Measurements from ENCODE around the gene AHRR.
A peak's percentile ranks its signal among the peaks of the same experiment; 100 is the strongest.
"Not testable (repeated sequence)": the region's sequence is repeated elsewhere in the genome, so short reads cannot be mapped to it uniquely, and the experiment has no call there.

The AHRR gene

DNA sequence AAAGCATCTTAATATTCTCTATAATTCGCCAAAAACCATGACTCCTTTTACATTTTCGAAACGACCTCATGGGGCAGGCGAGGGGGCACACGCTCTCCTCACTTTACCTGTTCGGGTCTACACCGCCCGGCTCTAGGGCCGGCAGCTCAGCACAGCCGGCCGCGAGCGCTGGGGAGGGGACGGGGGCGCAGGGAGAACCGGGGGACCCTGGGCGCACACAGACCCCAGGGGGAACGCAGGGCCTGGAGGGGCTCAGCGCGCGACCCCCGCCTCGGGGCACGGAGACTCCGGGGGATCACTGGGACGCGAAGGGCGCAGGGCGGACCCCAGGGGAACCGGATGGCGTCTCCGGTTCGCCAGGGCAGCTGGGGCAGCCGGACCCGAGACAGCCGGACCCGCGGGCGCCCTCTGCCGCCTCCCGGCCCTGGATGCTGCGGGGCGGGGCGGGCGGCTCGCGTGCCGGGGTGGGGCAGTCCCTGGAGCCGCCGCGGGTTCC, at the start of gene AHRR:
TSS of gene AHRR (plus strand) at position 485 of the 496 bp plus-strand sequence. CDS start 22,189 bp downstream, outside the sequence.
- DNase-seq (ENCODE audit: low read depth in 1 of 2, low spot score in 1 of 2), result peak in 1 of 2 donors; percentile 44

DNA sequence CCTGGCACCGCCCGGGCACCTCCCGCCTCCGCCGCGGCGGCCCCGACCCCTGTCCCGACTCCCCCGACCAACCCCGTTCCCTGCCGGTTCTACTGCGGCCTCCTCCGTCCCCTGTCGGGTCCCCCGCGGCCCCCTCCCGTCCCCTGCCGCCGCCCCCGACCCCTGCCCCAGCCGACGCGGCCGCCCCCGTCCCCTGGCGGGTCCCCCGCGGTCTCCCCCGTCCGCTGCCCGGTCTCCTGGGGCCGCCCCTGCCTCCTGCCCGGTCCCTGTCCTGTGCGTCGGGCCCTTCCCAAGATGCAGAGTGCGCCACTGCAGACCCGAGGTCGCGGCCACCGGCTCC, 49.7 kb upstream of the AHRR start:
- DNase-seq (ENCODE audit: low read depth in 1 of 2, low spot score in 1 of 2), result not testable (repeated sequence)

DNA sequence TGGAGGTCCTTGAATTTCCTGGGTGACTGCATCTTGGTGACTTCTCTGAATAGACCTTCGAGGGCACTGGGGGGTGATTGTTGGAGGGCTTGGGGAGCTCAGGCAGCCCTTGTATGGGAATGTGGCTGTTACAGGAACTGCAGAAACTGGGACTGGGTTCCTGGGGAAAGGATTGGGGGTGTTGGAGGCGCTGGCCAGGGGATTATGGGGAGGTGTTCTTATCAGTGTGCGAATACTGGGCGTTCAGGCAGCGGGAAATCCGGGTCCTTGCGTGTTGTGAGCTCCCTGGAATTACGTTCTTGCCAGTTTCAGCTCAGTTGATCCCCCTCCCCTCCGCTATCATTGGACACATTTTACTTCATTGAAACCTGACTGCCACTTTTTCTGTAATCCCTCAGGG, 48.4 kb upstream of the AHRR start:
- not testable (repeated sequence) for DNase-seq (ENCODE audit: low read depth in 1 of 2, low spot score in 1 of 2)

DNA sequence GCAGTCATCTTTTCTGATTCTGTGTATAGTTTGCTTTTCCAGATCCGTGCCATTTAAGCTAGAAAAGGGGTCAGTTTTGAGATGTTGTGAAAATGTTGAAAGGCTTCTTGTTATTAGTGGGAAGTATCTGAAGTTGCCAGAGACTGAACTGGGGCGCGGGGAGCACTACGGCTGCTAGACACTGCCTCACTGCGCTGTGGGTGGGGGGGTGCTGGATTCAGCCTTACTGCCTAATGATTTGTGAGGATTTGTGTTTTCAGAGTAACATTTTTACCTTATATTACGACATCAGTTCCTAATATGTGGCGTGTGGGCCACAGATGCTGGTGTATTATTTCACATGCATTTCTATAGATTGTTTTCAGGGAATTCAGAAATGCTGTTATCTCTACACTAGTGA, 48.0 kb upstream of the AHRR start:
- not testable (repeated sequence) for DNase-seq (ENCODE audit: low read depth in 1 of 2, low spot score in 1 of 2)

GRCh38 chr5:274346-274745, 47.2 kb upstream of the AHRR start:
- not testable (repeated sequence) for DNase-seq (ENCODE audit: low read depth in 1 of 2, low spot score in 1 of 2)

- DNase-seq (ENCODE audit: low read depth in 1 of 2, low spot score in 1 of 2), result no peak
Observed at GRCh38 chr5:278646-279045, 42.9 kb upstream of the AHRR start.

DNA sequence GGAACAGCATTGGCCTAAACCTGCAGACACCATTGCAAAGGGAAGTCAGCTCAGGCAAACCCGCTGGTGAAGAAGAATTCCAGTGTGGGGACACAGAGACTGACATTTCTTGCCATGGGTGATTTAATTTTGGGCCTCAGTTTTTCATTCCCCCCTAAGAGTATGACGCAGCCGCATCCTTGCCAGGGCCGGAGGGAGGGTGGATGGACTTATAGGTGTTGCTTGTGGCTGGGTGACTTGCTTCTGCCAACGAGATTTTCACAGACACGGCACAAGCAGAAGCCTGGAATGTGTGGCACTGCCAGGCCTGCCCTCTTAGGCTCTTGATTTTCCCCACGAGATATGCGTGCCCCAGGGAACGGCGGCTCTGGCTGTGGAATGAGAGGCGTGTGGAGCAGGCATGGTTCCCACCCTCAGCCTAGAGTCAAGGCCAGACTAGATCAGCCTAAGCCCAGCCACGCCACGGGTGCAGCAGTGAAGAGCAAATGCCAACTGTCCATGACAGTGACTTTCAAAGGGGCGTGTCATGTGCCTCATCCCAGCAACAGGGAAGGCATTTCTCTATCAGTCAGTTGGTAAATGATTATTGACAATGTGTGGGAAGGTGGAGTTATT, 42.4 kb upstream of the AHRR start:
- not testable (repeated sequence) for DNase-seq (ENCODE audit: low read depth in 1 of 2, low spot score in 1 of 2)

GRCh38 chr5:285991-286557, 35.4 kb upstream of the AHRR start:
- no peak for DNase-seq (ENCODE audit: low read depth in 1 of 2, low spot score in 1 of 2)

DNA sequence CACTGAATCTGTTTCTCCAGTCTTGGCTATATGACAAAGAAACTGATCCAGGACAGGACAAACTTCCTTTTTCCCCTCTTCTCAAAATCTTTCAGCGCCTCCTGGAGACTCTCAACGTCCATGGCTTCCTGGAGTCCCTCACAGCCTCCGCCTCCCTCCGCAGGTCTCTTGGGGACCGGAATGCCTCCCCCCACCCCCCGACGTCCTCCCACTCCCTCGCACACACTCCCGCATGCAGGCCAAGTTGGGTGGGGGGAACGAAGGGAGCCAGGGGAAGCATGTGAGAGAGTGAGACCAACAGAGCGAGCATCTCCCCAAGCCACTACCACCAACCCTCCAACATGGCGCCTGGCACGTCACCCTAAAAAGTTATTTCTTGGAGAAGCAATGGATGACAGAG, 31.3 kb upstream of the AHRR start:
- DNase-seq (ENCODE audit: low read depth in 1 of 2, low spot score in 1 of 2), result not testable (repeated sequence)

- DNase-seq (ENCODE audit: low read depth in 1 of 2, low spot score in 1 of 2), result not testable (repeated sequence)
Observed at GRCh38 chr5:291345-291744, 30.2 kb upstream of the AHRR start.

DNA sequence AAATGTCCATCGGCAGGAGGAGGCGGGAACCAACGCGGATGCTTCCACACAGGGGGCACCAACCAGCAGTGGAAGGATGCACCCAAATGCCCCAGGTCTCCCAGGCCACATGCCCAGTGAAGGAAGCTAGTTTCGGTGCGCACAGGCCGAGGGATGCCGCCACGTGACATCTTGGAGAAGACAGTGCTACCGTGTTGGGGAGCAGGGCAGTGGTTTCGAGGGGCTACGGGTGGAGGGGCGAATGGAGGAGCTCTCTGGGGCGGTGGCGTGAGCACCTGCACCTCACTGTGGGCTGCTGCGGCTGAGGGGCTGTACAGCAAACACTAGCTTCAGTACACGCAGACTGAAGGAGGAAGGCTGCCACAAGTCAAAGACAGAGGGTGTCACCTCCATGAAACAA, 26.7 kb upstream of the AHRR start:
- not testable (repeated sequence) for DNase-seq (ENCODE audit: low read depth in 1 of 2, low spot score in 1 of 2)

DNA sequence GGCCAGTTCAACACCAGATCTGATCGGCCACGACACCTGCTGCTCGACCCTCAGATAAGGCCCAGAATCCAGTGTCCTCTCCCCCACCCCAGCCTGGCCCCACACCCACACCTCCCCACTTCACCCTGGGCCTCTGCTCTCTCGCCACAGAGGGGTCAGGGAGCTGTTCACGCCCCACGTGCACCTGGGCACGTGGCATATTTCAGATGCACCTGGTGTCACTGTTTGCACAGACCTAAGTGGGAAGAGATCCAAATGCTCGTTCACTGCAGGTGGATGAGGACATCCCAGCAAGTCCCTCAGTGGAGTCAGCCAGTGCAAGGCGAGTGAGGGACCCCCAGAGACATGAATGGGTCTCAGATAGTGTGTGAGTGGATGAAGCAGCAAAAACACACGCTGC, 25.3 kb upstream of the AHRR start:
- DNase-seq (ENCODE audit: low read depth in 1 of 2, low spot score in 1 of 2), result not testable (repeated sequence)

GRCh38 chr5:296954-297353, 24.6 kb upstream of the AHRR start:
- not testable (repeated sequence) for DNase-seq (ENCODE audit: low read depth in 1 of 2, low spot score in 1 of 2)

GRCh38 chr5:297448-297847, 24.1 kb upstream of the AHRR start:
- not testable (repeated sequence) for DNase-seq (ENCODE audit: low read depth in 1 of 2, low spot score in 1 of 2)

GRCh38 chr5:297991-298736, 23.4 kb upstream of the AHRR start:
- not testable (repeated sequence) for DNase-seq (ENCODE audit: low read depth in 1 of 2, low spot score in 1 of 2)

DNA sequence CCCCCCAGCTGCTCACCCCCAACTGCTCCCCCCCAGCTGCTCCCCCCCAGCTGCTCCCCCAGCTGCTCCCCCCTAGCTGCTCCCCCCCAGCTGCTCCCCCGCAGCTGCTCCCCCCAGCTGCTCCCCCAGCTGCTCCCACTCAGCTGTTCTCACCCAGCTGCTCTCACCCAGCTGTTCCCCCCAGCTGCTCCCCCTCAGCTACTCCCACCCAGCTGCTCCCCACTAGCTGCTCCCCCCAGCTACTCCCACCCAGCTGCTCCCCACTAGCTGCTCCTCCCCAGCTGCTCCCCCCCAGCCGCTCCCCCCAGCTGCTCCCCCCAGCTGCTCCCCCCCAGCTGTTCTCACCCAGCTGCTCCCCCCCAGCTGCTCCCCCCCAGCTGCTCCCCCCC, 22.8 kb upstream of the AHRR start:
- DNase-seq (ENCODE audit: low read depth in 1 of 2, low spot score in 1 of 2), result no peak

- DNase-seq (ENCODE audit: low read depth in 1 of 2, low spot score in 1 of 2), result not testable (repeated sequence)
Observed at GRCh38 chr5:299921-300320, 21.6 kb upstream of the AHRR start.

GRCh38 chr5:300691-301435, 20.7 kb upstream of the AHRR start:
- DNase-seq (ENCODE audit: low read depth in 1 of 2, low spot score in 1 of 2), result not testable (repeated sequence)

DNA sequence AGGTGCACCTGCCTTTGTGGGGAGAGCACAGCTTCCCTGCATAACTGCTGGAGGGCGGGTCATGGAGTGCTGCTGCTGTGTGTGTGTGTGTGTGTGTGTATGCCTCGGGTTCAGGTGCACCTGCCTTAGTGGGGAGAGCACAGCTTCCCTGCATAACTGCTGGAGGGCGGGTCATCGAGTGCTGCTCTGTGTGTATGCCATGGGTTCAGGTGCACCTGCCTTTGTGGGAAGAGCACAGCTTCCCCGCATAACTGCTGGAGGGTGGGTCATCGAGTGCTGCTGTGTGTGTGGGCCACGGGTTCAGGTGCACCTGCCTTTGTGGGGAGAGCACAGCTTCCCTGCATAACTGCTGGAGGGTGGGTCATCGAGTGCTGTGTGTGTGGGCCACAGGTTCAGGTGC, 19.1 kb upstream of the AHRR start:
- DNase-seq (ENCODE audit: low read depth in 1 of 2, low spot score in 1 of 2), result not testable (repeated sequence)

DNA sequence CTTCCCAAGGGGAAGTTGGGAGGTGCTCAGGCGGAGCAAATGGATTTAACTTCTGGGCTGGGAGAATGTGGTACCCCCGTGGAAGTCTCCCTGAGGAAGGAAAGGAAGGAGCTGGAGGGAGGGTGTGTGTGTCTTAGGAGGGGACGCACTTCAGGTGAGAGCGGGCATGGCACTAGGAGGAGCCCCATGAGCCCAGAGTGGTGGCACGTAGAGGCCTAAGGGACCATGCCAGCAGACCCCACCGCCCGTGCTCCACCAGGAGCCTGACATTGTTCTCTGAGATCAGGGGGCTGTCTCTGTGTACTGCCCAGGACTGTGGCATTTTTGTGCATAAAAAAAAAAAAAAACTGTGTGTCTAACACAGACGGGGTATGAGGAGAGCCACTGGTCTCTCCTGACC, 18.5 kb upstream of the AHRR start:
- DNase-seq (ENCODE audit: low read depth in 1 of 2, low spot score in 1 of 2), result no peak

DNA sequence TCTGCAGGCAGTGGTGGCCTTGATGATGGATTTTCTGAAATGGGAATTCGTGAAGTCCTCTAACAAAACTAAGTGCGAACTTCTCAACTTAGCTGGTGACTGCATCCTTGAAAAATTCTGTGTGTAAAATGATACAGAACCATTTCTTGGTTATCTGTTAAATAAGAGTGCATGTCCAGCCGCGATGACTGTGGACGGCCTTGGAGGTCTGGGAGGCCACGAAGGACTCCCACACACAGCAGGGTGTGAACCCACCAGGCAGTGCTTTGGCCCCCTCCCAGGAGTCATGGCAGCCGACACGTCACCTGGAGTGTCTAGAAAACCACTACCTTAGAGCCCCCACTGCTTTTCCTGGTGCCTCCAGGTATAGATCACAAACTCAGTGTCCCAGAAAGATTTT, 17.8 kb upstream of the AHRR start:
- not testable (repeated sequence) for DNase-seq (ENCODE audit: low read depth in 1 of 2, low spot score in 1 of 2)

- DNase-seq (ENCODE audit: low read depth in 1 of 2, low spot score in 1 of 2), result no peak
Observed at GRCh38 chr5:305050-305449, 16.5 kb upstream of the AHRR start.

All from activated CD4-positive, alpha-beta T cell treated with anti-CD3 and anti-CD28 coated beads, Interleukin-2, amount 50 U/mL, for 24 hours (primary cell).